ENCODE data around the gene SOST. TPM values are rescaled to one million over a fixed set of nuclear protein-coding genes. Genes with fewer than 3 reads are reported as not detected.

SOST gene
- total RNA-seq, 1 donor from 2014 or later, result not detected

DNA sequence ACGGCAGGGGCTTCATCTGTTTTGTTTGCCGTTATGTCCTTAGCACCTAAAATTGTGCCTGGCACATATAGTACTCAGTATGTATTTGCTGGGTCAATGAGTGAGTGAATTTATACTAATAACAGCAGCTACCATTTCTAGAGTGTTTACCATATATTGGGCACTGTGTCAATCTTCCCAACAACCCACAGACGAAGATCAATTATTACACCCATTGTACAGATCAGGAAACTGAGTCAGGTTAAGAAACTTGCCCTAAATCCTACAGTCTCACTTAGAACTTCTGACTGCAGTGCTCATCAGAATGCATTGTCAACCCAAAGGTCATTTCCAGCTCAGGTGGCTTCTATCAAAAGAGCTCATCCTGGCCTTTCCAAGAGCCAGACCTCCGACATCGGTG lies 52.4 kb downstream of the SOST start:
- no peak for DNase-seq

Other genes with a start within 250 kb of the SOST start
- 4.3 TPM for gene ETV4, start 212.5 kb downstream of the SOST start, total RNA-seq
- gene MEOX1, start 96.9 kb downstream of the SOST start, total RNA-seq, result 17.8 TPM
- 80.3 TPM for gene DUSP3, start 20.2 kb upstream of the SOST start, total RNA-seq
- not detected for gene CFAP97D1, start 21.6 kb upstream of the SOST start, total RNA-seq
- 6.8 TPM for gene MPP3, start 74.4 kb upstream of the SOST start, total RNA-seq
- gene CD300LG, start 88.4 kb upstream of the SOST start, total RNA-seq, result 2.5 TPM
- gene MPP2, start 148.7 kb upstream of the SOST start, total RNA-seq, result 4.6 TPM
- not detected for gene PPY, start 183.7 kb upstream of the SOST start, total RNA-seq
- gene PYY, start 195.1 kb upstream of the SOST start, total RNA-seq, result not detected
- 0.41 TPM for gene NAGS, start 245.8 kb upstream of the SOST start, total RNA-seq

Data from tongue (tissue), 2 donors.